Cardiac atrium fibroblast (primary cell): ENCODE measurements around the gene ZFAND2A. TPM values are rescaled to one million over a fixed set of nuclear protein-coding genes. Genes with fewer than 3 reads are reported as not detected.

Experiments
- total RNA-seq: library from RNA; depleted of rRNA; stranded (reverse); fragments of >200 nt; gene quantifications from 2 replicates; pipeline ENCODE4 v1.2.3, GENCODE V29; 2015

ZFAND2A gene
- 19.3 and 34.8 TPM in 2 replicates for total RNA-seq

GRCh38 chr7:1159891-1160669, at the start of gene ZFAND2A:
Gene ZFAND2A, minus strand, starts transcription at chr7:1160196. Its CDS starts 1,984 bp downstream, at chr7:1158212.

Other genes with a start within 250 kb of the ZFAND2A start
- gene ADAP1, start 205.5 kb downstream of the ZFAND2A start, total RNA-seq, result 11.4 and 13.9 TPM in 2 replicates
- gene COX19, start 184.6 kb downstream of the ZFAND2A start, total RNA-seq, result 3.8 and 5.3 TPM in 2 replicates
- gene CYP2W1, start 177.0 kb downstream of the ZFAND2A start, total RNA-seq, result not detected in 2 replicates
- gene GPR146, start 115.7 kb downstream of the ZFAND2A start, total RNA-seq, result 6.5 and 10.2 TPM in 2 replicates
- 3.2 and 5.0 TPM in 2 replicates for gene GPER1, start 72.1 kb downstream of the ZFAND2A start, total RNA-seq
- not detected in 2 replicates for gene UNCX, start 72.7 kb upstream of the ZFAND2A start, total RNA-seq